Adrenal gland (tissue), 12 donors: Measurements from ENCODE around the gene SLC25A22. TPM values are rescaled to one million over a fixed set of nuclear protein-coding genes. Genes with fewer than 3 reads are reported as not detected.

Experiments used
- DNase-seq, 7 donors: peaks; one replicate each; pipeline ENCODE4 v3.0.0-alpha.2; 2019 to 2020
- H3K27ac ChIP-seq, 5 donors: fragments of 200-600 bp; sonication (generic) in 4 of 5; 1 replicate in 3 of 5; 2 replicates in 2 of 5; pipeline versions ENCODE4 v1.5.1 to v1.8.0; 2016 to 2020; ENCODE audit warnings: mild to moderate bottlenecking in 1 of 5
- H3K27me3 ChIP-seq: fragments of 200-600 bp; 2 replicates; pipeline ENCODE4 v1.8.0; 2021
- H3K36me3 ChIP-seq, 2 donors: fragments of 200-600 bp; replicated peaks in 1 of 2; 1 replicate in 1 of 2; 2 replicates in 1 of 2; pipeline versions ENCODE4 v1.5.1 to v1.8.0; 2018 to 2022
- H3K4me1 ChIP-seq, 2 donors: fragments of 200-600 bp; replicated peaks in 1 of 2; 1 replicate in 1 of 2; 2 replicates in 1 of 2; pipeline versions ENCODE4 v1.5.1 to v1.8.0; 2018 to 2021
- H3K4me3 ChIP-seq, 4 donors: fragments of 200-600 bp; sonication (generic) in 3 of 4; one replicate each; pipeline ENCODE4 v1.5.1; 2016 to 2018
- H3K9me3 ChIP-seq, 3 donors: fragments of 200-600 bp; sonication (generic) in 1 of 3; replicated peaks in 1 of 3; 1 replicate in 2 of 3; 2 replicates in 1 of 3; pipeline versions ENCODE4 v1.5.1 to v1.8.0; 2016 to 2021
- CTCF ChIP-seq, 6 experiments: fragments of 450-650 bp in 4 of 6; fragments of 200-600 bp in 2 of 6; sonication (generic) in 1 of 6; IDR thresholded peaks; 1 replicate in 5 of 6; 2 replicates in 1 of 6; pipeline versions ENCODE4 v1.5.1 to v1.8.0; 2016 to 2021; ENCODE audit warnings: antibody characterized with exemption in 6 of 6, mild to moderate bottlenecking in 2 of 6, moderate library complexity in 1 of 6
- POLR2A ChIP-seq, 2 donors: fragments of 450-650 bp; IDR thresholded peaks; one replicate each; pipeline ENCODE4 v1.6.1; 2017; ENCODE audit warnings: antibody characterized with exemption in 2 of 2, mild to moderate bottlenecking in 2 of 2, moderate library complexity in 1 of 2
- WGBS, 4 donors: extraction: QIAGEN DNeasy Blood & Tissue Kit in 2 of 4; methylation state at CpG; one replicate each; pipeline versions ENCODE4 v1.1.5 to v1.1.7; 2013 to 2017; 5-methylcytosine and 5-hydroxymethylcytosine counted together
- intact Hi-C, 2 donors: fragments of 100-400 bp; cut with DNase I; formaldehyde crosslinking; loops; one replicate each; pipeline versions ENCODE4 v1.14.1 to v1.15.0; 2022 to 2023
- polyA plus RNA-seq, 3 donors: library from polyadenylated mRNA; stranded (reverse); fragments of 200-250 nt in 2 of 3; fragments of 350-450 nt in 1 of 3; fragmentation: Illumina TruSeq in 1 of 3; extraction: RNeasy Lipid Tissue Mini Kit (QIAGEN cat#74804) in 1 of 3; gene quantifications; one replicate each; pipeline ENCODE4 v1.2.3, GENCODE V29; 2013 to 2014
- total RNA-seq, 9 donors: library from RNA; depleted of rRNA in 4 of 9; stranded (reverse); fragments of >200 nt in 4 of 9; fragments of 120-200 nt in 1 of 9; fragmentation: NEBNext Ultra II Directional in 1 of 9; extraction: Animal tissue kit (Norgen Biotek cat#: 25700) in 1 of 9; gene quantifications; one replicate each; pipeline versions ENCODE4 v1.1.0 to v1.2.4, GENCODE V29; 2013 to 2023
- donor health status: healthy with polysubstance abuse.
- donor health status: Bipolar disorder and iron deficiency.
- donor health status: DM: yes; HTN: yes; CAD: no.
- donor health status: DM: no; HTN: no; CAD: no.
- donor health status: DM: no; HTN: no; CAD: no.
- donor health status: DM: yes; HTN: yes; CAD: no.

Gene SLC25A22
- total and polyA plus RNA-seq, 12 donors = 7.7 to 41.3 (median 15.3) TPM

- intact Hi-C loops = no loop called here
- H3K4me1 ChIP-seq = peaks cover 0 to 9% of the 10 kb centered on the region in 2 donors
- no peak for DNase-seq
- 67 to 83% (median 77%) methylated on average over 9 to 24 of the region's 24 CpGs for WGBS, 4 donors
- no peaks in the 10 kb centered on the region for H3K9me3 ChIP-seq
- no peaks in the 10 kb centered on the region for H3K36me3 ChIP-seq
- H3K27ac ChIP-seq = no peak overlapping the region
- no peak overlapping the region for H3K4me3 ChIP-seq
- no peak for TF ChIP-seq POLR2A (IDR thresholded peaks at IDR 0.05)
- TF ChIP-seq CTCF (IDR thresholded peaks at IDR 0.05) = no peak
- H3K27me3 ChIP-seq = peaks cover 12% of the 10 kb centered on the region
Measured at GRCh38 chr11:786235-787083, 11.6 kb downstream of the SLC25A22 start.

GRCh38 chr11:783581-784015, 14.5 kb downstream of the SLC25A22 start:
- Histone ChIP-seq H3K4me3 (no peak overlapping the region), H3K36me3 (no peaks in the 10 kb centered on the region), H3K4me1 (peaks cover 0 to 9% of the 10 kb centered on the region in 2 donors), H3K27me3 (peaks cover 4% of the 10 kb centered on the region), H3K9me3 (no peaks in the 10 kb centered on the region), H3K27ac (peak overlapping the region in 2 of 5 donors; percentile 17 to 29)
- 18 to 26% (median 26%) methylated on average over 23 to 24 of the region's 24 CpGs for WGBS, 4 donors
- peak in 6 of 7 donors; percentile 72 to 88 (median 80) for DNase-seq
- intact Hi-C loops = no loop called here
- TF ChIP-seq POLR2A (IDR thresholded peaks at IDR 0.05) (no peak), CTCF (IDR thresholded peaks at IDR 0.05) (peak; percentile 37 to 73 (median 60))

- Histone ChIP-seq H3K9me3 (no peaks in the 10 kb centered on the region), H3K4me3 (no peak overlapping the region), H3K36me3 (no peaks in the 10 kb centered on the region), H3K27me3 (peaks cover 3% of the 10 kb centered on the region), H3K27ac (no peak overlapping the region), H3K4me1 (peaks cover 8 to 16% of the 10 kb centered on the region in 2 donors)
- intact Hi-C loops = no loop called here
- DNase-seq = no peak
- TF ChIP-seq POLR2A (IDR thresholded peaks at IDR 0.05) (no peak), CTCF (IDR thresholded peaks at IDR 0.05) (no peak)
- WGBS, 4 donors = 55 to 79% (median 74%) methylated on average over 19 to 36 of the region's 36 CpGs
Measured at GRCh38 chr11:782264-783174, 15.6 kb downstream of the SLC25A22 start.

- H3K27me3 ChIP-seq = no peaks in the 10 kb centered on the region
- 89 to 97% (median 93%) methylated on average over 11 to 16 of the region's 16 CpGs for WGBS, 4 donors
- H3K27ac ChIP-seq = no peak overlapping the region
- no peaks in the 10 kb centered on the region for H3K36me3 ChIP-seq
- TF ChIP-seq POLR2A (IDR thresholded peaks at IDR 0.05) = no peak
- no peak for TF ChIP-seq CTCF (IDR thresholded peaks at IDR 0.05)
- no peak for DNase-seq
- H3K9me3 ChIP-seq = no peaks in the 10 kb centered on the region
- no peak overlapping the region for H3K4me3 ChIP-seq
- H3K4me1 ChIP-seq = peaks cover 25 to 34% of the 10 kb centered on the region in 2 donors
- intact Hi-C loops = no loop called here
Measured at GRCh38 chr11:779955-780532, 18.0 kb downstream of the SLC25A22 start.
